Subcutaneous adipose tissue (tissue), 4 donors: Measurements from ENCODE around the gene SIDT2. TPM values are rescaled to one million over a fixed set of nuclear protein-coding genes. Genes with fewer than 3 reads are reported as not detected.

Experiments used
- CTCF ChIP-seq: fragments of 450-650 bp; IDR thresholded peaks from one replicate; pipeline ENCODE4 v1.5.1; 2016; ENCODE audit warnings: low read depth, mild to moderate bottlenecking, control low read depth, antibody characterized with exemption, moderate library complexity
- total RNA-seq, 4 donors: library from RNA; depleted of rRNA; stranded (reverse); fragments of >200 nt; gene quantifications; one replicate each; pipeline ENCODE4 v1.1.0, GENCODE V29; 2016

Gene SIDT2
- total RNA-seq, 4 donors from 2014 or later: 68.9 to 115 (median 90.3) TPM

GRCh38 chr11:117182551-117182935, 4.0 kb downstream of the SIDT2 start:
- no peak for TF ChIP-seq CTCF

GRCh38 chr11:117183724-117184349, 5.3 kb downstream of the SIDT2 start:
- no peak for TF ChIP-seq CTCF

- TF ChIP-seq CTCF: no peak
These were observed 7.3 kb downstream of the SIDT2 start for GRCh38 chr11:117185736-117186430.

- TF ChIP-seq CTCF: no peak
These were observed 7.9 kb downstream of the SIDT2 start for GRCh38 chr11:117186431-117186761.

GRCh38 chr11:117187007-117187406, 8.5 kb downstream of the SIDT2 start:
- TF ChIP-seq CTCF: no peak

GRCh38 chr11:117187428-117187798, 8.9 kb downstream of the SIDT2 start:
- TF ChIP-seq CTCF: no peak

- TF ChIP-seq CTCF: no peak
These were observed 9.4 kb downstream of the SIDT2 start for GRCh38 chr11:117187799-117188481.
